CD4-positive, alpha-beta T cell treated with Interleukin-10 for 1 hour (primary cell): ENCODE results near the gene LDB2.
"Not testable (repeated sequence)": the region's sequence is repeated elsewhere in the genome, so short reads cannot be mapped to it uniquely, and the experiment has no call there.

ENCODE experiments used
- DNase-seq: peaks from one replicate; pipeline ENCODE4 v3.0.0-alpha.2; 2020

Gene LDB2

DNA sequence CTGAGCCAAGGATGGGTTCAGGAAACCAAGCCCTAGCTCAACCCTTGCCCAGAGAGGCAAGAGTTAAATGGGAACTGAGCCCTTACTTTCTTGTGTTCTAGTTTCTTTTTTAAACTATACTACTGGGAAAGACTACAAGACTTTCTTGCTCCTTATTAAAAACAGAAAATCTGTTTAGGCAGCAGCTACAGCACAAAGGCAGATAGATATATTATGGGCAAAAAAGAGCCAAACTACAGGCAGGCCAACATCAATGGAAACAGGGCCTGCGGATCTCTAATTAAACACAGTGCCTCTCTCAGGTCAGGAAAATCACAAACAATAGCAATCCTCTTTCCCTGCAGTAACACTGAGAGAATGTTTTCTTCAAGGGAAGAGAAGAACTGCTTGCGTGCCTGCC is 226.0 kb downstream of the LDB2 start:
- no peak for DNase-seq

DNA sequence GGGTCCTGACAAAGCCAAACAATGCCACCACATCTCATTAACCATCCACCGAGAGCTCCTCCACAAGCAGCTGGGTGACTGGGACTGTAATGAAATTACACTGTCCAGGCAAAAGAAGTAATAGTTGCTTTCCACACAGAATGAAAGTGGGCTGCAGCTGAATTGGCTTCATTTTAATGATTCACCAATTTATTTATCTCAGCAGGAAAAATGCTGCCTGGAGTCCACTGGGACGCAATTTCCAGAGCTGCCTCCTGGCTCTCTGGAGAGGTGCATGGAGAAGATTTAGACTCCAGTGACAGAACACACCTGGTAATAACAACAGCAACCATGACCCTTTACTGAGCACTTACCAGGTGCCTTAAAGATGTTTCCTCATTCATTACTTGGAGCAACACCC is 226.7 kb downstream of the LDB2 start:
- no peak for DNase-seq

DNA sequence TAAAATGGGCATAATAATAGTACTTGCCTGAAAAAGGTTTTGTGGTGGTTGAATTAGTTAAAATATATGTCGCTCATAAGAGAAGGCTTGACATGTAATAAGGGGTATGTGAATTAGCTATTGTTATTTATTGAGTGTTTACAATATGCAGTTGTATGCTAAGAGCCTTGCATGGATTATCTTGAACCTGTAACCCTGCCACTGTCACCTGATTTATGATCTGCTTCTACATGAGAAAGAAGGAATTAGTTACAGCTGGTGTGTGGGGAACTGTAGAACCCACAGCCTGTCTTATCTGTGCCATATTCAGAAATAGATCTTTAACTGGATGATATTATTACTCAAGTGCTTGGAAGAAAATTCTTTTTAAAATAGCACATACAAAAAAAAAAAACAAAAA is 227.7 kb downstream of the LDB2 start:
- DNase-seq: no peak

DNA sequence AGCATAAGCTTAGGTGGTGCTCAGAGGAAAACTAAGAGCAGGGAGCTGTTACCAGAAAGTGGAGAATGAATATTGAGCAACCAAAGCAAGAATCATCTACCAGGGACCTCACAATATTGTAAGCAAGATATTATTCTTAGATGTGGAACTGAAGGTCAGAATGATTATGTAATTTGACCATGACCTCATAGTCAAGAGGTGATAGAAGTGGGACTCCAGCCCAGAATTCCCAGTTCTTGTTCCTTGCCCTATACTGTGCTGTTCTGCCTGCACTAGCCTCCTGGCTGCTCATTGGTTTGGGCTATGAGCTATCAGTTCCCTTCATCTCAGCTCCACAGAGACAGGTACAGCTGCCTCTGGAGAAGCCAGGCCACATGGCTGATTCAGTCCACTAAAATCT is 229.4 kb downstream of the LDB2 start:
- no peak for DNase-seq

DNA sequence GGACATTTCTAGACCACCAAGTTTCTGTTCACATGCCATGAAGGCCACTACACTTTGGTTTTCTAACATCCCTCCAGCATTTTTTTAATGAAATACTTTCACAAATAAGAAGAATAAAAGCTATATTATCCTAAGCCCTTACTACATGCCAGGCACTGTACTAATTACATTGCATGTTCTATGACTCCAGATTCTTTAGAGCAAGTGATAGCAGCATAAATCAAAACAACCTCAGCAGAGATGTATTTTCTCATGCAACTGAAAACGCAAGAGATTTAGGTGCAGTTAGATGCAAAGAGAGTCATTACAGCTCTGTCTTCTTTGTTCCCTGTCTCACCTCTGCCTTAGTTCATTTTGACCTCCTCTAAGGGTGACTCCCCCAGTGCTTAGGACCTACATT is 230.0 kb downstream of the LDB2 start:
- no peak for DNase-seq

DNA sequence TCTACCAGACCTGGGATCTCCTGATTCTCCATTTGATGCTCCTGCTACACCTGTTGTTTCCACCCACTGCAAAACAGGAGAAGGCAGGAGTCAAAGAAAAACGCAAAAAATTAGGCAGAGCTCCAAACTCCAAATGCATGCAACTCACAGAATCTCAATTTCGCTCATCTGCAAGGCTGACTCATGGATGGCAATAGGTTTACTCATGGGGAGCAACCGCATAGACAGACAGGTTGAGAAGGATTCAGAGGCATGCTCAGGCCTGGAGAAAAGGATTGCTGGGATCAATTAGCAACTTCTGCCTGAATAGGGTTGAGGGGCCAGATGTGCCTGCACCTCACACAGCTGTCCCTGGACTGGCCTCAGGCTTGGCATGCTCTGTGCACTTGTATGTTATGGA is 231.0 kb downstream of the LDB2 start:
- no peak for DNase-seq

DNA sequence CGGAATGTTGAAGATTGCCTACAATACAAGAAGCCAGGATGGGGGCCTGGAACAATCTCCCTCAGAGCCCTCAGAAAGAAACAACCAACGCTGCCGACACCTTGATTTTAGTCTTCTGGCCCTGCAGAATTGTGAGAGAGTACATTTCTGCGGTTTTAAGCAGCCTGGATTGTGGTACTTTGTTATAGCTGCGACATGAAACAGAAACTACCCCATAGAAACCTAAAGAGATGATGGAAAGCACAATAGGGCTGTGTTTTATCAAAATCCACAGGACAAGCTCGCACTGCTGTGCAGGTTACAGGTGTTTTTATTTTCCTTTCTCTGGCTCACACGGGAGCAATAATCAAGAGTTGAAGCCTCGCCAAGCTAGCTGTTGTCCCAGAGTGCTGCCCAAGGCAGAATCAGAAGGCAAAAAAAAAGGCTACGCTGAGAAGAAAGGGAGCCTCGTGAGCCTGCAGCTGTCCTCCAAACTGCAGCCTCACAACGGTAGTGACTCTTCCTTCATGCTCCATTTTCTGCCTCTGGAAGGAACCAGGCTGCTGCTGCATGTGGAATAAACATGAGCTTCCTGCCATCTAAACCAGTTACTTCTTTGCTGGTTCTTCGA is 232.4 kb downstream of the LDB2 start:
- DNase-seq: no peak

DNA sequence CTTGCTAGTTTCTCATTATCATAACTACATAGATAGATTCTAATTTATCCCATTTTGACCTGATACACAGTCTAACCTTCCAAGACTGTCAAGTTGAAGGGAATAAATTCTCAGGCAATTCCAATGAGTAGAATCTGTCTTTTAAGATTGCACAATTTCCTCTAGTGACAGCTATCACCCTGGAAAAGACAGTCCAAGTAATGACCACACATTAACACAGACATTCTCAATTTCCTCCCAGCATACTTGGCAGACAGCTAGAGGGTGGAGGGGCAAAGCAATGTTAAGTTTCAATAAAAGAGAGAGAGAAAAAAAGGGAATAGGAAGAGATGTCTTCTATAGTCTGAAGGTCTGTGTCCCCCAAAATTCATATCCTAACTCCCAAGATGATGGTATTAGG is 234.7 kb downstream of the LDB2 start:
- DNase-seq: no peak

DNA sequence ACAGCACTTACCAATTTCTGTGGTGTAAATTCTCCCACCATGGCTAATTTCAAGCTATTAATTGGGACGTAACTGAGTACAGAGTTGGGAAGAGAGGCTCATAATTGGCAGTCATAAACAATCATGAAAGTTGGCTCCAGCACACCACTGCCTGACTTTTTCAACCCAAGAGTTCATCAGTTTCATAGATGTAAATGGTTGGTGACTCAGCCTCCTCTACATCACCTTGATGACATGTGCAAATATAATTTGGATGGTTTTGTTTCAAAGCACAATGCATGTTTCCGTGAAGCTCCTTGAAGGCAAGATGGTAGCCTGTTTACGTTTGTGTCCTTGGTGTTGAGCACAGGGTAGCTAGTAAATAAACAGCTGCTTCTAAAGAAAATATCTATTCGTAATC is 235.1 kb downstream of the LDB2 start:
- DNase-seq: no peak

DNA sequence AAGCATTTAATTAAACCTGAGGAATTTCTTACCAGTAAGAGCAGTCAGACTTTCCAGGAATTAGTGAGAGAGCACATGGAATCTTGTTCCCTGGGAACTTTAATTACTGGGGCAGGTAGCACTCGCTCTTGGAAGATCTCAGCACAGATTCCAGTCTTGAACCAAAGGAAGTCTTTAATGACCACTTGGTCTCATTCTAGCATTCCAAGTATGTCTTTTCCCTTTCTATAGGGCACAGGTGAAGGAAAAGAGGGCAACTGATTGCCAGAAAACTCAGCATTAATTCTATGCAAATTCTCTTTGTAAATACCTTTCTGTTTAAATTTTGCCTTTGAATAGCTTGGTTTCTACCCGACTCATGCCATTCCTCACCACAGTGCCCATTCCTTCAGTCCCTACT is 236.6 kb downstream of the LDB2 start:
- DNase-seq: no peak

DNA sequence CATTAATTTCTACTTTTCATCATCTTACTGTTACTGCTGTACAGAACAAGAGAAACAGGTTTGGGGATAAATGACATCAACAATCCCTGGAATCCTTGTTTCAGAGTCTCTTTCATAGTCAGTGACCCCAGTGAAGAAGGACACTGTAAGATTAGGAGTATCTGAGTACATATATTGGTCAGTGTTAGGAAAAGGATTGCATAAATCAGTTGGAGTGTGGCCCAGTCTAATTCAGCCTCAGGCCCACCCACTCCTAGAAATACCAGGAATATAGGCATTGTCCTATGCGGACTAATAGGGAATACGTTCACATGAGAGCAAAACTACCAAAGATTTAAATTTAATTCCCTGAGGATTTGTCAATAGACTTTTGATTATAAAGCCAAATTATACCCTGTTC is 237.8 kb downstream of the LDB2 start:
- DNase-seq: no peak

DNA sequence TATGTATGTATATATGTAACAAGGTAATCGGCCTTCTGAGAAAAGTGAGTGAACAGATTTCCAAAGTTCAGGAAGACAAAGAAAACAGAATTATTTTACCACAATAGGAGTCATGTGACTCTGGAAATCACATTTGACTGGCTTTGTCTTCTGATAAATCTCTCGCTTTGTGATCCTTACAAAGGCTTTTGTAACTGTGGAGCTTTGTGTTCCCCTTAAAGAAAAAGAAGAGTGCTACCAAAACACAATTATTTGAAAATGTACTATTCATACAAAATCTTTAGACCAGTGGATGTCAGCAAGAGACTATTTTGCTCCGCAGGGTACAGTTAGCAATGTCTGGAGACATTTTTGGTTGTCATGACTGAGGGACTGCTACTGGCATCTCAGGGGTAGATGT is 238.8 kb downstream of the LDB2 start:
- no peak for DNase-seq

DNA sequence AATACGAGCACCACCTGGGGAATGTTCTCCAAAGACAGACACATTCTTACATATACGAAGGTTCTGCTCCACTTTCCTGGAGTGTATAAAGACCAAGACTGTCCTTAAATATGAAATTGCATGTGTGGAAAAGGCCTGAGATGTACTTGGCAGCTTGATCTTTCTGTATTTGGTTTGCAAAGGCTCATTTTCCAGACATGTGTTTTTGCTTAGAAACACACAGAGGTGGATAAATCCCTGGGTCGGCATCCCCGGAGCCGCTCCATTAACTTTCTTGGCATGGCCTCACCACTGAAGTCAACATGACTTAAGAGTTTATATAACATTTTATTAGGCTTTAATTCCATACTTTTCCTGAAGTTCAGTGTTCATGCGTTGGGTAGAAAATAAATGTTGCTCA is 239.4 kb downstream of the LDB2 start:
- DNase-seq: no peak

DNA sequence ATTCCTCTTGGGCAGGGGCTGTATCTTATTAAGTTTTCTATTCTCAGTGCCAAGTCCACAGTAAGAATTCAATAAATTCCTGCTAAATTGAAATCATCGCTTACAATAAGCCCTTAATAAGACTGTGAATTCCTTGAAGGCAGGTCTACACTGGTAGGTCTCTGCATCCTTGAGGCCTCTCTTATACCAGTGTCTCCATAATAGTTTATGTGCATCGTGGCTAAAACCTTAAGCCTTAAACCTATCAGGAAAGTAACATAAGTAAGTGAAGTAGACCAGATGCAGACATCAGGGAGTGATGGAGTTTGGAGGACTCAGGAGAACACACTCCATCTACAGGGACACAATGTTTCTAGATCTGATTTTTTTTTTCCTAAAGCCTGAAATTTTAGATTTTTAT is 240.3 kb downstream of the LDB2 start:
- no peak for DNase-seq

DNA sequence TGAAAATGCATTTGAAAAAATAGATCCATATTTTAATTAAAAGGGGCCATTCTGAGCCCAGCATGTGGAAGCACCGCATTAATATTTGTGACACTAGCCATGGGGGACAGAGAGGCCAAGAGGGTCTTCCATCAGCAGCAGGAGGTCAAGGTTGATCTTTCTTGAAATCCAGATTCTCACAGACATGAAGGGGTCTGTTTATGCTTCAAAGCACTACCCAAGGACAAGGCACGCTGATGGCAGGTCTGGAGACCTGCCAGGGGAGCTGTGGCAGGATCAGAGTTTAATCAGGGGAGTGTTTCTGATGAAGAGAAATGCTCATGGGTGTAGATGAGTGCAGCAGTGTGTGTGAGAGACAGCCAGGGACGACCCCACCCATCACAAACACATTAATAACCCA is 243.3 kb downstream of the LDB2 start:
- no peak for DNase-seq

DNA sequence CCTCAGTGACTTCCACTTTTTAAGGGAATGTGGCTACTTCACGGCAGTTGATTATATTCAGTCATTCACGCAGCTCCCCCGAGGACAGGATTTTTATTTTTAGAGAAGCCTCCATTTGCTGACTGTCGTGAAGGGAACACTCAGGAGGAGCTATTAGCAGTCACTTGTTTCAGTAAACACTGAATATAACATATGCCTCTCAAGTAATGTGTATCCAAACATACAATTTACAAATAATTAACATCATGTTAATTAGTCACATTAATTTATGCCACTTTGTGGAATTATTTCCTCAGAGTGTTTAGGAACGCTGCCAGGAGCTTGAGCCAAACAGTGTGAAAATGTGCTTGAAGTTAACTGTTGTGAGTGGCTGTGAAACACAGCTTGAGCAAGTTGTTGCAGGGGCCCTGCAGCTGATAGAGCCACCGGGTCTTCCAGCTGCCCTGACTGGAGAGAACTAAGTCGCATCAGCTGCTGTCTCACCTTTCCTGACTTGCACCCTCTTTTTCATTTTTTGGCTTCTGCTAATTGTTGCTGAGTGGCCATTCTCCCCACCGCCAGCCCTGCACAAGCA is 245.6 kb downstream of the LDB2 start:
- DNase-seq: no peak

DNA sequence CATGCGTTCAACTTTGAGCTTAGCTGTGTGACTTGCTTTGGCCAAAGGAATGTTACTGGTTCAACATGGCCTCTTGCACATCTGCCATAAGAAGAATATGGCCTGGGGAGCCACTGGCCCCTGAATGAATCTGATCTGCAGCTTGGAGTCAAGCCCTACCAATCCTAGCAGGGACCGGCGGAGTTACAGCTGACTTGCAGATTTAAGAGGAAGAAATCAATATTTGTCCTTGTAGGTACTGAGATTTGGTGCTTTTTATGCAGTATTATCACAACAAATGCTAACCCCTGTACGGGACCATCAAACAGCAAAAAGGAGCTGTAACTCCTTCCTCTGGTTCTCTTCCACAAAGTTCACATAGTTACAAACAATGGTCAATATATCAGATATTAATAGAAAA is 252.0 kb downstream of the LDB2 start:
- DNase-seq: no peak

DNA sequence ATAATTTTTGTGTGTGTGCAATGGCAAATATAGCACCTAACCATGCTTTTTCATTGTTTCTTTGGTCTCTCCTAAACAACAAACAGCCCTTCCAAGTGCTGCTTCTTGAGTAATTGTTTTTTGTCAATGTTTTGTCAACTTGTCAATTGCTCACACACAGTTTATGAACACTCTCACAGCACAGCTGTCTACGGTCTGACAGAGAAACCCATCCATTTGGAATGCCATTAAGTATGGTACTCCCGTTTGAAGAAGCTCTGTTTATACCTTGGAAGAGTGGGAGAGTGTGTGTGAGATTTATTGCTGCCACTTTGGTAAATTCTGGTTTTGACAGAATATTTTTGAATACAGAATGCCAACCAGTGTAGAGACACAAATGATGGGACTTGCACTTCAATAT is 254.6 kb downstream of the LDB2 start:
- no peak for DNase-seq

DNA sequence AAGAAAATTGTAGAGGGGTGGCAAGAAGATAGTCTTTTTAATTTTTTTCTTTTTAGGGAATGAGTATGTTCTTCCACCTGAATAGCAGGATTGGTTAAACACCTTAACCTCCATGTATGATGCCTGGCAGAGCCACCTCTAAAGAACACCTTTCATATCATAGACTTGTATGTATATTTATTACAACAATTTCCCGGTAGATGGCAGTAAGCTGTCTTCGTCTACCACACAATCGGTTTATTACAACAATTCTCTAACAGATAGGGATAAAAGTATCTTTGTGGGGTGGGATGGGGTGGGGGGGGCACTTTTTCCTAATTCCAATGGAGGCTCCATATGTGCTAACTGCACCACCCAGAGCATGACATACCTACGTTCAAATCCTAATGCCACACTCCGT is 255.5 kb downstream of the LDB2 start:
- DNase-seq: no peak

DNA sequence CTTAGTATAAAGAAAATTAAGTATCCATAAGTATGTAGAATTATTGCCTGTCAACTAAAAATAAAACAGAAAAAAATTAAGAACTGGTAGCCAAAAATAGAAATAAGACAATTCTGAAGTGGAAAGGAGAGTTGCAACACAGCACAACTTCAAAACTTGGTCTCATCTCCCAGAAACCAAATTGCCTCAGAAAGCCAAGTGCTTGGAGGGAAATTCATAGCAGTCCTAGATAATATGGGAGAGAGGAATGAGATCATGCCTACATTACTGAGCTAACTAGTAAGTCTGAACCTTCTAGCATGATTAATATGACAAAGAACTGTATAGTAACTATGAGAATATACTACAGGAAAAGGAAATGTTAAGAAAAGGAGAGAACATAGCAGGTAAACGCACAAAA is 256.5 kb downstream of the LDB2 start:
- no peak for DNase-seq

DNA sequence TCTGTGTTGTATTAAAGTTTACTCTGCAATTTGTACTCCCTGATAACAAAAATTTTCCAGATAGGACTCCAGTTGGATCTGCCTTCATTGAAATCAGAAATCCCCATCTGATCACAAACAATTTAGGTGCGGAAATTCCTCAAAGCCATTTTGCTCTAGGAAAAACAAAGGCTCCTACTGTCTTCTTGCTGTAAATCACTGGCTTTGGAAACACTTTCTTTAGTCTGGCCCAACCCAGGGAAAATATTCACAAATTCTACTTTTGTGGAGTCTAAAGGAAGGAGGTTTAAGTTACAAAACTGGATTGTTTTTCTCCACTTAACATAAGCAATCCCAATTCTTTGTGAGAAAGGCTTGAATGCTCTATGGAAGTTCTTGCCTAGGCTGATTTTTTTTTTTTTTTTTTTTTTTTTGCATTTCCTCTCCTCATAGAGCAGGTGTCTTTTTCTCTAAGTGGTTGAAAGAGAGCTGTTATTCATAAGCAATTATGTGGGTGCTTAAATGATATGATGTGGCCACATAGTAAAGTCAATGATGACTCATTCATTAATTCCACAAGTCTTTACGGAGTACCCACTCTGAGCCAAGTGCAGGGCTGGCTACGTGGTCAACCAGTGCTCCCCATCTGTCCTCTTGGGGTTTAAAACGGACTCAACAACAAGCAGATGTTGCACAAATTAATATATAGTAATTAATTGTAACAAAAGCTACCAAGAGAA is 261.4 kb downstream of the LDB2 start:
- DNase-seq: no peak

DNA sequence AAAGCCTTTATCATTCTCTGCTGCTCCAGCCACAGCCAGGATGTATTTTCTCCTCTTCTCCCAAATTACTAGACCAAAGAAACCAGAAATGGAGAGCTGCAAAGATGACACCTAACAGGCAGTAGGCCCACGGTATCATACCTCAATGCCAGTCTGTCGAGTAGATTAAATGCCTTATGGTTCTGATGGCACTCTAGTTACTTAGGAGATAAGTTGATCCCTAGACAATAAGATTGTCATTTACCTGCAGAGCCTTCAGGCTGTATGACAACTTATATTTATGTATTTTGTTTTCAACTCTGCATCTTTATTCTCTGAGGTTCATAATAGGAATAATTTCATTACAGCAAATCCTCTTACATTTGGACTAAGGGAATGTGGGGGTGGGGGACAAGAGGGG is 262.1 kb downstream of the LDB2 start:
- DNase-seq: no peak

DNA sequence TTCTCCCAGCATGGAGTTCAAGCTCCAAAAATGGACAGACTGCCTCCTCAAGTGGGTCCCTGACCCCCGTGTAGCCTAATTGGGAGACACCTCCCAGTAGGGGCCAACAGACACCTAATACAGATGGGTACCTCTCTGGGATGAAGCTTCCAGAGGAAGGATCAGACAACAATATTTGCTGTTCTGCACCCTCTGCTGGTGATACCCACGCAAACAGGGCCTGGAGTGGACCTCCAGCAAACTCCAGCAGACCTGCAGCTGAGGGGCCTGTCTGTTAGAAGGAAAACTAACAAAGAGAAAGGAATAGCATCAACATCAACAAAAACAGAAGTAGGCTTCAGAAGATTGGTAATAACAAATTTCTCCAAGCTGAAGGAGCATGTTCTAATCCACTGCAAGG is 269.2 kb downstream of the LDB2 start:
- DNase-seq: not testable (repeated sequence)

DNA sequence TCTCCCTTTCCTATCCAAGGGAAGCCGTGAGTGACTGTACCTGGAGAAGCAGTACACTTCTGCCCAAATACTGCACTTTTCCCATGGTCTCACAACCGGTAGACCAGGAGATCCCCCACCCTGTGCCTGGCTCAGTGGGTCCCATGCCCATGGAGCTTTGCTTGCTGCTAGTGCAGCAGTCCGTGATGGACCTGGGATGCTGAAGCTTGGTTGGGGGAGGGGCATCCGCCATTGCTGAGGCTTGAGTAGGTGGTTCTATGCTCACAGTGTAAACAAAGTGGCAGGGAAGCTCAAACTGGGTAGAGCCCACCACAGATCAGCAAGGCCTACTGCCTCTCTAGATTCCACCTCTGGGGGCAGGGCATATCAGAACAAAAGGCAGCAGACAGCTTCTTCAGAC is 269.6 kb downstream of the LDB2 start:
- not testable (repeated sequence) for DNase-seq

DNA sequence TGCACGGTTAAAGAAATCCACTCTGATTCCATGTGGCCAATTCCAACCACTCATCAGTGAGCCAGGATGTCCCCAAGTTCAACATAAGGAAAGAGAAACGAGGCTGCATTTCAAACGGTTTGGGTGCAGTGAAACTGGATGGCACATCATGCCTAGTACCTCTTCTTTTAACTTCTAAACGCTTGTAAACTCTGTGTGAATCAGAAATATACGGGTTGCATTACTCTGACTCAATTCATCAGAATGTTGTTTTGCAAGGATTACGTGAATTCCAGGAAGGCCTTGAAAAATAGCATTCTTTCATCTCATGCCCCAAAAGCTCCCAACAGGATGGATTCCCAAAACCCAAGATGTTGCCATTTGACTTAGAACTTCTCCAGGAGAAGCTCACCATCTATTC is 270.4 kb downstream of the LDB2 start:
- no peak for DNase-seq
